SK-N-SH treated with all-trans-retinoic acid at 6 μM for 48 hours (cell line): ENCODE results near the gene CLCF1.
A peak's percentile ranks its signal among the peaks of the same experiment; 100 is the strongest.

ENCODE experiments used
- ATAC-seq: fragments of 200-7000 bp; cut with Tn5 transposase; 3 replicates; pipeline ENCODE4 v1.9.1; 2020; ENCODE audit warnings: mild to moderate bottlenecking, moderate library complexity
- BACH2 ChIP-seq: fragments of 250-450 bp; sonication (Bioruptor Pico); IDR thresholded peaks from 2 replicates; pipeline ENCODE4 v1.9.0; 2021; ENCODE audit warnings: mild to moderate bottlenecking, borderline replicate concordance
- CSDC2 ChIP-seq: fragments of 250-450 bp; sonication (Bioruptor Pico); IDR thresholded peaks from 2 replicates; pipeline ENCODE4 v1.5.0; 2020; ENCODE audit warnings: mild to moderate bottlenecking, moderate library complexity
- ISL1 ChIP-seq: fragments of 250-450 bp; sonication (Bioruptor Pico); IDR thresholded peaks from 2 replicates; pipeline ENCODE4 v2.1.2; 2022; ENCODE audit warnings: mild to moderate bottlenecking, moderate library complexity
- OSR1 ChIP-seq: fragments of 250-450 bp; sonication (Bioruptor Pico); IDR thresholded peaks from 2 replicates; pipeline ENCODE4 v1.8.0; 2022; ENCODE audit warnings: moderate library complexity, mild to moderate bottlenecking, inconsistent platforms
- SNAI2 ChIP-seq: fragments of 250-450 bp; sonication (Bioruptor Pico); IDR thresholded peaks from 2 replicates; pipeline ENCODE4 v1.5.0; 2020; ENCODE audit warnings: mild to moderate bottlenecking, moderate library complexity
- TCF4 ChIP-seq: fragments of 250-450 bp; sonication (Bioruptor Pico); IDR thresholded peaks from 2 replicates; pipeline ENCODE4 v1.8.0; 2021; ENCODE audit warnings: mild to moderate bottlenecking, moderate library complexity, borderline replicate concordance
- ZC3H10 ChIP-seq: fragments of 250-450 bp; sonication (Bioruptor Pico); IDR thresholded peaks from 2 replicates; pipeline ENCODE4 v1.5.1; 2021; ENCODE audit warnings: mild to moderate bottlenecking, moderate library complexity
- ZFP30 ChIP-seq: fragments of 450-650 bp; formaldehyde crosslinking; IDR thresholded peaks from 2 replicates; pipeline ENCODE4 v1.5.0; 2022; ENCODE audit warnings: mild to moderate bottlenecking, moderate library complexity
- ZNF565 ChIP-seq: fragments of 450-650 bp; formaldehyde crosslinking; conservative IDR thresholded peaks from 2 replicates; pipeline ENCODE4 v1.5.0; 2020; ENCODE audit warnings: low read depth, mild to moderate bottlenecking, moderate library complexity
- ZNF70 ChIP-seq: fragments of 450-650 bp; formaldehyde crosslinking; IDR thresholded peaks from 2 replicates; pipeline ENCODE4 v1.5.0; 2020; ENCODE audit warnings: mild to moderate bottlenecking, moderate library complexity
- TF ChIP-seq, protein P1 (sequence below): fragments of 250-450 bp; sonication (Bioruptor Pico); IDR thresholded peaks from 2 replicates; pipeline ENCODE4 v1.8.0; 2021; ENCODE audit warnings: low read depth, mild to moderate bottlenecking, moderate library complexity, borderline replicate concordance
- TF ChIP-seq, protein P2 (sequence below): fragments of 250-450 bp; sonication (Bioruptor Pico); IDR thresholded peaks from 2 replicates; pipeline ENCODE4 v1.5.1; 2020; ENCODE audit warnings: low read depth, mild to moderate bottlenecking, moderate library complexity
- TF ChIP-seq, protein P3 (sequence below): fragments of 250-450 bp; sonication (Bioruptor Pico); IDR thresholded peaks from 2 replicates; pipeline ENCODE4 v1.5.0; 2020; ENCODE audit warnings: mild to moderate bottlenecking, moderate library complexity
- TF ChIP-seq, protein P4 (sequence below): fragments of 250-450 bp; sonication (Bioruptor Pico); IDR thresholded peaks from 2 replicates; pipeline ENCODE4 v1.8.0; 2020; ENCODE audit warnings: mild to moderate bottlenecking, moderate library complexity, borderline replicate concordance
- TF ChIP-seq, protein P5 (sequence below): fragments of 250-450 bp; sonication (Bioruptor Pico); IDR thresholded peaks from 2 replicates; pipeline ENCODE4 v1.5.1; 2021; ENCODE audit warnings: mild to moderate bottlenecking, moderate library complexity

Gene CLCF1

DNA sequence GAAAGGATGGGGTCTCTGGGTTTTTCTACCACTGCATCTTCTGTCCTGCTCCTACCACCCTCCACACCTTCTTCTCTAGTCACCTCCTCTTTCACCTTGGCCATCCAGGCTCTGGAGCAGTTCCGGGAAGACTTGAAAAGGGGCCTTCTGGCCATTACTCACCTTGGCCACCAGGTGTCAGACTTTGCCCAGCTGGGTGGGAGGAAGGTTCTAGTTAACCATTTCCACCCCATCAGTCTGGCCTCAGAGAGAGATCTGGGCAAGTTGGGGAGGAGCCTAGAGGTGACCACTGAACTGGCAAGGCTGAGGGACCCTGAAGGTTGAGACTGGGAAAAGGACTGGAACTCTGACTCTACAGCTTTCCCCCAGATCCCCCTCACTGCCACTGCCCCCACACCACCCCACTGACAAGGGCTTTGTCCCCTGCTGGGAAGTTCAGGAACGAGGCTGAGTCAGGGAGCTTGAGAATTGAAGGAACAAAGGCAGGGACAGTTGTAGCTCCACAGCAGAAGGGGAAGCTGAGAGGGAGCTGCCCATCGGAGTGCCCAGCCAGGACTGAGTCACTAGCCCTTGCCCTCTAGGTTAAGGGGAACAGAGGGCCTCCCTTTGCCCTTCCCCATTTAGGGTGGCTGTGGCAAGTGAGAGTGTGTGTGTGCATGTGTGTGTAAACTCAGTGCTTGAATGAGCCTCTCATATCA, 16.4 kb downstream of the CLCF1 start:
- TF ChIP-seq ZNF565 (CRISPR knock-in tag) (no peak), ZNF70 (CRISPR knock-in tag) (peak; percentile 68; the same call in 1 of the 2 replicates)
- TF ChIP-seq, all 23 proteins: peak for 1
- ATAC-seq: peak; percentile 38

DNA sequence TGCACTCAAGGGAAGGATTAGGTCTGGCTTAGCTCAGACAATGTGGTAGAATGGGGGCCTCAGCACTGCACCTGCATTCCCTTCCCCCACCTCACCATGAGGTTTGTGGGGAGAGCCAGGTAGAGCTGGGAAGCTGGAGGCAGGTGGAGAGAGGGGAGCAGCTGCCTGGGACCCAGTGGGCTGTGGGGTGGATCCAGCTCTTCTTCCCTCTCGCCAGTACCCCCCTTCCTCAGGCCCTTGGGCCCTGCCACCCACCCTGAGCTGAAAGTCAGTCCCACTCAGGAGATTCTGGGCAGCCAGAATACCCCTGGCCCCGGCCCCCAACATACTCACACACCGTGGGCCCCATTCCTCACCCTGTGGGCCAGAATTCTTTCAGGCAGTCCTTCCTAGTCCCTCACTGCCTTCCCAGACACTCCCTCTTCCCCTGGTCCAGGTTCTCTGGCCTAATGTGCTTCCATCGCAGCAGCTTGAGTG, 17.0 kb downstream of the CLCF1 start:
- no peak for TF ChIP-seq SNAI2 (CRISPR knock-in tag)
- no peak for TF ChIP-seq ISL1
- TF ChIP-seq ZNF565 (CRISPR knock-in tag): no peak
- TF ChIP-seq, protein P1, sequence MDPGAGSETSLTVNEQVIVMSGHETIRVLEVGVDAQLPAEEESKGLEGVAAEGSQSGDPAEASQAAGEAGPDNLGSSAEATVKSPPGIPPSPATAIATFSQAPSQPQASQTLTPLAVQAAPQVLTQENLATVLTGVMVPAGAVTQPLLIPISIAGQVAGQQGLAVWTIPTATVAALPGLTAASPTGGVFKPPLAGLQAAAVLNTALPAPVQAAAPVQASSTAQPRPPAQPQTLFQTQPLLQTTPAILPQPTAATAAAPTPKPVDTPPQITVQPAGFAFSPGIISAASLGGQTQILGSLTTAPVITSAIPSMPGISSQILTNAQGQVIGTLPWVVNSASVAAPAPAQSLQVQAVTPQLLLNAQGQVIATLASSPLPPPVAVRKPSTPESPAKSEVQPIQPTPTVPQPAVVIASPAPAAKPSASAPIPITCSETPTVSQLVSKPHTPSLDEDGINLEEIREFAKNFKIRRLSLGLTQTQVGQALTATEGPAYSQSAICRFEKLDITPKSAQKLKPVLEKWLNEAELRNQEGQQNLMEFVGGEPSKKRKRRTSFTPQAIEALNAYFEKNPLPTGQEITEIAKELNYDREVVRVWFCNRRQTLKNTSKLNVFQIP (CRISPR knock-in tag): no peak
- TF ChIP-seq, protein P2, sequence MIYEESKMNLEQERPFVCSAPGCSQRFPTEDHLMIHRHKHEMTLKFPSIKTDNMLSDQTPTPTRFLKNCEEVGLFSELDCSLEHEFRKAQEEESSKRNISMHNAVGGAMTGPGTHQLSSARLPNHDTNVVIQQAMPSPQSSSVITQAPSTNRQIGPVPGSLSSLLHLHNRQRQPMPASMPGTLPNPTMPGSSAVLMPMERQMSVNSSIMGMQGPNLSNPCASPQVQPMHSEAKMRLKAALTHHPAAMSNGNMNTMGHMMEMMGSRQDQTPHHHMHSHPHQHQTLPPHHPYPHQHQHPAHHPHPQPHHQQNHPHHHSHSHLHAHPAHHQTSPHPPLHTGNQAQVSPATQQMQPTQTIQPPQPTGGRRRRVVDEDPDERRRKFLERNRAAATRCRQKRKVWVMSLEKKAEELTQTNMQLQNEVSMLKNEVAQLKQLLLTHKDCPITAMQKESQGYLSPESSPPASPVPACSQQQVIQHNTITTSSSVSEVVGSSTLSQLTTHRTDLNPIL: no peak
- no peak for TF ChIP-seq ZNF70 (CRISPR knock-in tag)
- TF ChIP-seq TCF4 (CRISPR knock-in tag): no peak
- no peak for TF ChIP-seq ZFP30 (CRISPR knock-in tag)
- TF ChIP-seq, protein P3, sequence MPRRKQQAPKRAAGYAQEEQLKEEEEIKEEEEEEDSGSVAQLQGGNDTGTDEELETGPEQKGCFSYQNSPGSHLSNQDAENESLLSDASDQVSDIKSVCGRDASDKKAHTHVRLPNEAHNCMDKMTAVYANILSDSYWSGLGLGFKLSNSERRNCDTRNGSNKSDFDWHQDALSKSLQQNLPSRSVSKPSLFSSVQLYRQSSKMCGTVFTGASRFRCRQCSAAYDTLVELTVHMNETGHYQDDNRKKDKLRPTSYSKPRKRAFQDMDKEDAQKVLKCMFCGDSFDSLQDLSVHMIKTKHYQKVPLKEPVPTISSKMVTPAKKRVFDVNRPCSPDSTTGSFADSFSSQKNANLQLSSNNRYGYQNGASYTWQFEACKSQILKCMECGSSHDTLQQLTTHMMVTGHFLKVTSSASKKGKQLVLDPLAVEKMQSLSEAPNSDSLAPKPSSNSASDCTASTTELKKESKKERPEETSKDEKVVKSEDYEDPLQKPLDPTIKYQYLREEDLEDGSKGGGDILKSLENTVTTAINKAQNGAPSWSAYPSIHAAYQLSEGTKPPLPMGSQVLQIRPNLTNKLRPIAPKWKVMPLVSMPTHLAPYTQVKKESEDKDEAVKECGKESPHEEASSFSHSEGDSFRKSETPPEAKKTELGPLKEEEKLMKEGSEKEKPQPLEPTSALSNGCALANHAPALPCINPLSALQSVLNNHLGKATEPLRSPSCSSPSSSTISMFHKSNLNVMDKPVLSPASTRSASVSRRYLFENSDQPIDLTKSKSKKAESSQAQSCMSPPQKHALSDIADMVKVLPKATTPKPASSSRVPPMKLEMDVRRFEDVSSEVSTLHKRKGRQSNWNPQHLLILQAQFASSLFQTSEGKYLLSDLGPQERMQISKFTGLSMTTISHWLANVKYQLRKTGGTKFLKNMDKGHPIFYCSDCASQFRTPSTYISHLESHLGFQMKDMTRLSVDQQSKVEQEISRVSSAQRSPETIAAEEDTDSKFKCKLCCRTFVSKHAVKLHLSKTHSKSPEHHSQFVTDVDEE: no peak
- no peak for TF ChIP-seq CSDC2 (CRISPR knock-in tag)
- TF ChIP-seq BACH2: no peak
- ATAC-seq: no peak

DNA sequence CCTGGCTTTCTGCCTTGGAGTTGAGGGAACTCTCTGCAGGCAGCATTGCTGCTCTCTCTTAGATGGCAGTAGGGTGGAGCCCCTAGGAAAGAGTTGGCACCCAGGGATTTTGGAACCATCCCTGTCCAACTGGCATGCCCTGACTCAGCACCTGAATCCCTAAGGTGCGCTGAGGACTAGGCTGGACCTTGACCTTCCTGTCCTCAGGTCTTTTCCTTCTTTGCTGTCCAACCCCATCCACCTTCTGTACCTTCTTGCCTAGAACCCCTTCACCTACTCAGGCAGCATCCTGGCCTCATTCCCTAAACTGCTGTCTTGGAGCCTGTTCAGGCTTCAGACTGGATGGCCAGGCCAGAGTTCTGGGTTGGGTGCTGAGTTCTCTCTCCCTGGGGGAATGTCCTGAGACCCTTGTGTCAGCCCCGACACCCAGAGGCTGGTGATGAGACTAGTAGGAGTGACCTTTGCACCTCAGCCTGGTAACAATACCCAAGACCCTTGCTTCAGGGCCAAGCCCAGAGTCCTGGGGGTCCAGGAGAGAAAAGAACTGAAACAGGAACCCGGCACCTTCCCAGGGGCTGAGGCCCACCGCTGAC, 17.5 kb downstream of the CLCF1 start:
- no peak for ATAC-seq
- TF ChIP-seq OSR1 (CRISPR knock-in tag): no peak
- TF ChIP-seq, protein P3: no peak
- TF ChIP-seq, protein P4, sequence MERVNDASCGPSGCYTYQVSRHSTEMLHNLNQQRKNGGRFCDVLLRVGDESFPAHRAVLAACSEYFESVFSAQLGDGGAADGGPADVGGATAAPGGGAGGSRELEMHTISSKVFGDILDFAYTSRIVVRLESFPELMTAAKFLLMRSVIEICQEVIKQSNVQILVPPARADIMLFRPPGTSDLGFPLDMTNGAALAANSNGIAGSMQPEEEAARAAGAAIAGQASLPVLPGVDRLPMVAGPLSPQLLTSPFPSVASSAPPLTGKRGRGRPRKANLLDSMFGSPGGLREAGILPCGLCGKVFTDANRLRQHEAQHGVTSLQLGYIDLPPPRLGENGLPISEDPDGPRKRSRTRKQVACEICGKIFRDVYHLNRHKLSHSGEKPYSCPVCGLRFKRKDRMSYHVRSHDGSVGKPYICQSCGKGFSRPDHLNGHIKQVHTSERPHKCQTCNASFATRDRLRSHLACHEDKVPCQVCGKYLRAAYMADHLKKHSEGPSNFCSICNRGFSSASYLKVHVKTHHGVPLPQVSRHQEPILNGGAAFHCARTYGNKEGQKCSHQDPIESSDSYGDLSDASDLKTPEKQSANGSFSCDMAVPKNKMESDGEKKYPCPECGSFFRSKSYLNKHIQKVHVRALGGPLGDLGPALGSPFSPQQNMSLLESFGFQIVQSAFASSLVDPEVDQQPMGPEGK: no peak

DNA sequence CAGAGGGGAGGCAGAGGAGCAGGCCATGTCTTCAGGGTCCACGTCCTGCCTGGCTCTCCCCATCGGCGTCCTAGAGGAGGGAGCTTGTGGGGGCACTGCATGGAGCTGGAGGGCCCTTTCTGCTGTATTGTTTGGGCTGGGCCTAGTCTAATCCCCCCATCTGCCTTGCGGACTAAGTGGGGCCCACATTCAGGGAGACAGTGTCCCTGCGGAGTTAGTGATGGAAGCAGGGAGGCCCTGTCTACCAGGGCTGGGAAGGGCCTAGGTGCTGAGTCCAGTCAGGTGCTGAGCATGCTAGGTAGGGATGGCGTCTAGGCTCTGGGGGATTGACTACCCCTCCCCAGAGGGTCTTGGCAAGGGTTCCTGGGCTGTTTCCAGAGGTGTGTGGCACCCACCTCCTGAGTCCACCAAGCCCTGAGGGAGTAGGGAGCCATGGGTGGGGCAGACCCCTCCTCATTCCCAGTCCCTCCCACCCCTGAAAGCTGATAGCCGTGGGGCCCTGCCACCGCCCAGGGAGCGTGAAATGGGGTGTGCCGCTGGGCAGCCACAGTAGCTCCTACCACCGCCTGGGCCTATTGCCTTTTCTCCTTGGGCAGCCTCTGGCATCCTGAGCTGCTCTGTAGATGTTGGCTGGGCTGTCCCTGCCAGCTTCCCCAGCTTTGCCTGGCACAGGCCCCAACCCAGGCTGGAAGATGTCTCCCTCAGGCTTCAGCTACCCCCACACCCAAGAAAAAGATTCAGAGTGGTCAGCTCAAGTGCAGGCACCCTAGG, 18.2 kb downstream of the CLCF1 start:
- no peak for ATAC-seq
- TF ChIP-seq, protein P4: no peak
- no peak for TF ChIP-seq CSDC2 (CRISPR knock-in tag)
- no peak for TF ChIP-seq ZC3H10 (CRISPR knock-in tag)
- TF ChIP-seq, protein P3: no peak
- TF ChIP-seq, protein P5, sequence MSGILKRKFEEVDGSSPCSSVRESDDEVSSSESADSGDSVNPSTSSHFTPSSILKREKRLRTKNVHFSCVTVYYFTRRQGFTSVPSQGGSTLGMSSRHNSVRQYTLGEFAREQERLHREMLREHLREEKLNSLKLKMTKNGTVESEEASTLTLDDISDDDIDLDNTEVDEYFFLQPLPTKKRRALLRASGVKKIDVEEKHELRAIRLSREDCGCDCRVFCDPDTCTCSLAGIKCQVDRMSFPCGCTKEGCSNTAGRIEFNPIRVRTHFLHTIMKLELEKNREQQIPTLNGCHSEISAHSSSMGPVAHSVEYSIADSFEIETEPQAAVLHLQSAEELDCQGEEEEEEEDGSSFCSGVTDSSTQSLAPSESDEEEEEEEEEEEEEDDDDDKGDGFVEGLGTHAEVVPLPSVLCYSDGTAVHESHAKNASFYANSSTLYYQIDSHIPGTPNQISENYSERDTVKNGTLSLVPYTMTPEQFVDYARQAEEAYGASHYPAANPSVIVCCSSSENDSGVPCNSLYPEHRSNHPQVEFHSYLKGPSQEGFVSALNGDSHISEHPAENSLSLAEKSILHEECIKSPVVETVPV (CRISPR knock-in tag): no peak
